ENCODE results near the gene DLGAP4. TPM values are rescaled to one million over a fixed set of nuclear protein-coding genes. Genes with fewer than 3 reads are reported as not detected.

Gene DLGAP4
- total and polyA plus RNA-seq, 9 of the 15 experiments (the other 6 are each of a cell fraction or from before 2014, with no cell fraction given) = 0.31 to 34.1 (median 4.5) TPM

- TF ChIP-seq, protein P1, sequence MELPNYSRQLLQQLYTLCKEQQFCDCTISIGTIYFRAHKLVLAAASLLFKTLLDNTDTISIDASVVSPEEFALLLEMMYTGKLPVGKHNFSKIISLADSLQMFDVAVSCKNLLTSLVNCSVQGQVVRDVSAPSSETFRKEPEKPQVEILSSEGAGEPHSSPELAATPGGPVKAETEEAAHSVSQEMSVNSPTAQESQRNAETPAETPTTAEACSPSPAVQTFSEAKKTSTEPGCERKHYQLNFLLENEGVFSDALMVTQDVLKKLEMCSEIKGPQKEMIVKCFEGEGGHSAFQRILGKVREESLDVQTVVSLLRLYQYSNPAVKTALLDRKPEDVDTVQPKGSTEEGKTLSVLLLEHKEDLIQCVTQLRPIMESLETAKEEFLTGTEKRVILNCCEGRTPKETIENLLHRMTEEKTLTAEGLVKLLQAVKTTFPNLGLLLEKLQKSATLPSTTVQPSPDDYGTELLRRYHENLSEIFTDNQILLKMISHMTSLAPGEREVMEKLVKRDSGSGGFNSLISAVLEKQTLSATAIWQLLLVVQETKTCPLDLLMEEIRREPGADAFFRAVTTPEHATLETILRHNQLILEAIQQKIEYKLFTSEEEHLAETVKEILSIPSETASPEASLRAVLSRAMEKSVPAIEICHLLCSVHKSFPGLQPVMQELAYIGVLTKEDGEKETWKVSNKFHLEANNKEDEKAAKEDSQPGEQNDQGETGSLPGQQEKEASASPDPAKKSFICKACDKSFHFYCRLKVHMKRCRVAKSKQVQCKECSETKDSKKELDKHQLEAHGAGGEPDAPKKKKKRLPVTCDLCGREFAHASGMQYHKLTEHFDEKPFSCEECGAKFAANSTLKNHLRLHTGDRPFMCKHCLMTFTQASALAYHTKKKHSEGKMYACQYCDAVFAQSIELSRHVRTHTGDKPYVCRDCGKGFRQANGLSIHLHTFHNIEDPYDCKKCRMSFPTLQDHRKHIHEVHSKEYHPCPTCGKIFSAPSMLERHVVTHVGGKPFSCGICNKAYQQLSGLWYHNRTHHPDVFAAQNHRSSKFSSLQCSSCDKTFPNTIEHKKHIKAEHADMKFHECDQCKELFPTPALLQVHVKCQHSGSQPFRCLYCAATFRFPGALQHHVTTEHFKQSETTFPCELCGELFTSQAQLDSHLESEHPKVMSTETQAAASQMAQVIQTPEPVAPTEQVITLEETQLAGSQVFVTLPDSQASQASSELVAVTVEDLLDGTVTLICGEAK (IDR thresholded peaks at IDR 0.05) = peak; percentile 96
- TF ChIP-seq, protein P1 (CRISPR knock-in tag; IDR thresholded peaks at IDR 0.05) = peak; percentile 87
- TF ChIP-seq SMAD1 (IDR thresholded peaks at IDR 0.05; ENCODE audit: low read depth, low read length, partially characterized antibody) (no peak), HIVEP1 (CRISPR knock-in tag; IDR thresholded peaks at IDR 0.05) (no peak), IRF9 (tag; IDR thresholded peaks at IDR 0.05) (peak; percentile 73), ZSCAN32 (CRISPR knock-in tag; IDR thresholded peaks at IDR 0.05) (no peak), ILF3 (IDR thresholded peaks at IDR 0.05; ENCODE audit: borderline replicate concordance) (no peak), GTF2B (IDR thresholded peaks at IDR 0.05; ENCODE audit: extremely low read depth, insufficient read length) (no peak), HOXB6 (CRISPR knock-in tag; IDR thresholded peaks at IDR 0.05; ENCODE audit: borderline replicate concordance) (no peak), IFI16 (CRISPR knock-in tag; IDR thresholded peaks at IDR 0.05) (no peak), ATF1 (CRISPR knock-in tag; IDR thresholded peaks at IDR 0.05) (peak; percentile 80), ATF1 (tag; IDR thresholded peaks at IDR 0.05) (peak; percentile 27; the same call in 1 of the 2 replicates), XRCC5 (IDR thresholded peaks at IDR 0.05; ENCODE audit: low read depth, low read length) (peak; percentile 78; the same call in 1 of the 2 replicates), NCOR1 (IDR thresholded peaks at IDR 0.05) (no peak), ESRRB (CRISPR knock-in tag; IDR thresholded peaks at IDR 0.05; ENCODE audit: borderline replicate concordance) (no peak), ZNF184 (CRISPR knock-in tag; IDR thresholded peaks at IDR 0.05) (peak; percentile 88)
- TF ChIP-seq, protein P2, sequence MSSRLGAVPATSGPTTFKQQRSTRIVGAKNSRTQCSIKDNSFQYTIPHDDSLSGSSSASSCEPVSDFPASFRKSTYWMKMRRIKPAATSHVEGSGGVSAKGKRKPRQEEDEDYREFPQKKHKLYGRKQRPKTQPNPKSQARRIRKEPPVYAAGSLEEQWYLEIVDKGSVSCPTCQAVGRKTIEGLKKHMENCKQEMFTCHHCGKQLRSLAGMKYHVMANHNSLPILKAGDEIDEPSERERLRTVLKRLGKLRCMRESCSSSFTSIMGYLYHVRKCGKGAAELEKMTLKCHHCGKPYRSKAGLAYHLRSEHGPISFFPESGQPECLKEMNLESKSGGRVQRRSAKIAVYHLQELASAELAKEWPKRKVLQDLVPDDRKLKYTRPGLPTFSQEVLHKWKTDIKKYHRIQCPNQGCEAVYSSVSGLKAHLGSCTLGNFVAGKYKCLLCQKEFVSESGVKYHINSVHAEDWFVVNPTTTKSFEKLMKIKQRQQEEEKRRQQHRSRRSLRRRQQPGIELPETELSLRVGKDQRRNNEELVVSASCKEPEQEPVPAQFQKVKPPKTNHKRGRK (tag; IDR thresholded peaks at IDR 0.05) = no peak
These were observed 78.0 kb downstream of the DLGAP4 start (continued) for GRCh38 chr20:36384022-36384619.

Data from K562 (cell line).